ENCODE results near the gene MYRIP. TPM values are rescaled to one million over a fixed set of nuclear protein-coding genes. Genes with fewer than 3 reads are reported as not detected.

MYRIP gene
- polyA plus RNA-seq, 1 of the 3 experiments (the other 2 are of a cell fraction), result 1.2 TPM

DNA sequence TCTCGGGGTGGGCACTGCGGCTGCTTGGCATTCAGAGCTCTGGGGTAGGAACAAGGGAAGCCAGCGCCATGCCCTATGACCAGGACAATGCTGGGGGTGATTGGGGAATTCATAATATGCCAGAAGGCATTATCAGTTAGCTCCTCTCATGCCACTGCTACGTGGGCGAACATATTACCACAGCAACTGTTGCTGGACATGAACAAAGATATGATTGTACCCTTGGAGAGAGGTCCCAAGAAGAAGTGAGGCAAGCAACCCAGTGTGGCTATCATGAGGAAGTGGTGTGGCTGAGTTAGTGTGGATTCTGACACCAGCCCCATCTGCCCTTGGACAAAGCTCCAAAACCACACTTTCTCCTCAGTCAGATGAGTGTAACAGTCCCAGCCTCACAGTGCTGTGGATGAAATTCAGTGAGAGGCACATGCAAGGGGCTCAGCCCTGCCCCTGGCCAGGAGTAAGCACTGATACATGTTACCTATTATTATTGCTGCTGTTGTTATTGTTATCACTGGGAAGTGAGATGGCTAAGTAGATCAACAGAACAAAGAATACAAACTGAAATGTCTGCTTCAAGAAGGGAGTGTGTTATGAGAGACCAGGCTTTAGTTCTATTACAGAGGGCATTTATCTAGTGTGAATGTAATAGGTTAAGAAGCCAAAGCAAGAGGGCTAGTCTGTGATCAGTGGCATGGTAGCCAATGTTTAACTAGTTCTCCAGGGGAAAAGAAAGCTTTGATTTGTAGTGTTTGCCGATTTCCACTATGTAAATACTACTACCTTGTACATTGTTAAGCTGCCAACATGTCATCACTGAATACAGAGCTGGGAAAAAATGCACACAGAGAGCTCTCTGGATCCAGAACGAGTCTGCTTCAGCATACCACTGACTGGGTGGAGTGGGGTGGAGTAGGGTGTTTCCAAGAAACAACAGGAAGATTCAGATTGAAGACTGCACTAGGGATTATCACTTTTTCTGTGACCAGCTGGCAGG lies 277.8 kb downstream of the MYRIP start:
- Histone ChIP-seq H2AFZ (ENCODE audit: low read depth) (no peak overlapping the region), H3K79me2 (ENCODE audit: insufficient read depth) (no peaks in the 10 kb centered on the region), H3K9me2 (no peaks in the 10 kb centered on the region), H3K27me3 (ENCODE audit: insufficient read depth) (no peaks in the 10 kb centered on the region), H3K9me3 (no peaks in the 10 kb centered on the region), H4K20me1 (ENCODE audit: insufficient read depth) (no peaks in the 10 kb centered on the region), H3K4me1 (ENCODE audit: control insufficient read depth in 1 of 2, insufficient read depth in 2 of 2, low read depth in 1 of 2, low read length in 1 of 2) (peaks cover 0 to 3% of the 10 kb centered on the region in 2 experiments; a peak in 1 of 4 replicates), H3K36me3 (replicated peaks in 1 of 2; ENCODE audit: control insufficient read depth in 1 of 2, insufficient read depth in 2 of 2, low read length in 1 of 2) (no peaks in the 10 kb centered on the region), H3K4me3 (ENCODE audit: low read depth in 2 of 2, low read length in 1 of 2) (no peak overlapping the region), H3F3A (replicated peaks; ENCODE audit: insufficient read depth) (no peaks in the 10 kb centered on the region), H3K27ac (ENCODE audit: low read depth in 2 of 2, low read length in 1 of 2) (no peak overlapping the region), H3K9ac (no peak overlapping the region), H3K4me2 (no peak overlapping the region; the same call in 1 of the 2 replicates)
- ChIA-PET CTCF (interaction anchor here (0.9 kb wide), 1 partner anchor 30 kb away, joined by 4 read pairs; no protein-coding TSS in a partner anchor), POLR2A (no interaction called here)
- no peak for TF ChIP-seq EZH2phosphoT487 (IDR thresholded peaks at IDR 0.05; ENCODE audit: borderline replicate concordance, low read depth)
- no peak for TF ChIP-seq RAD21 (IDR thresholded peaks at IDR 0.05; ENCODE audit: low read length)
- no peak for TF ChIP-seq FOXJ3 (CRISPR knock-in tag; IDR thresholded peaks at IDR 0.05)
- TF ChIP-seq, protein P1, sequence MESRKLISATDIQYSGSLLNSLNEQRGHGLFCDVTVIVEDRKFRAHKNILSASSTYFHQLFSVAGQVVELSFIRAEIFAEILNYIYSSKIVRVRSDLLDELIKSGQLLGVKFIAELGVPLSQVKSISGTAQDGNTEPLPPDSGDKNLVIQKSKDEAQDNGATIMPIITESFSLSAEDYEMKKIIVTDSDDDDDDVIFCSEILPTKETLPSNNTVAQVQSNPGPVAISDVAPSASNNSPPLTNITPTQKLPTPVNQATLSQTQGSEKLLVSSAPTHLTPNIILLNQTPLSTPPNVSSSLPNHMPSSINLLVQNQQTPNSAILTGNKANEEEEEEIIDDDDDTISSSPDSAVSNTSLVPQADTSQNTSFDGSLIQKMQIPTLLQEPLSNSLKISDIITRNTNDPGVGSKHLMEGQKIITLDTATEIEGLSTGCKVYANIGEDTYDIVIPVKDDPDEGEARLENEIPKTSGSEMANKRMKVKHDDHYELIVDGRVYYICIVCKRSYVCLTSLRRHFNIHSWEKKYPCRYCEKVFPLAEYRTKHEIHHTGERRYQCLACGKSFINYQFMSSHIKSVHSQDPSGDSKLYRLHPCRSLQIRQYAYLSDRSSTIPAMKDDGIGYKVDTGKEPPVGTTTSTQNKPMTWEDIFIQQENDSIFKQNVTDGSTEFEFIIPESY (IDR thresholded peaks at IDR 0.05; ENCODE audit: borderline replicate concordance, low read depth), result no peak
- no peak for TF ChIP-seq SIN3A (IDR thresholded peaks at IDR 0.05; ENCODE audit: borderline replicate concordance, low read depth, low read length)
- TF ChIP-seq YY1 (IDR thresholded peaks at IDR 0.05; ENCODE audit: low read depth), result no peak
- 53% methylated on average over 4 of the region's 7 CpGs for WGBS (ENCODE audit: low lambda C conversion rate)
- DNase-seq, result no peak

- no peaks in the 10 kb centered on the region for H3K27me3 ChIP-seq (ENCODE audit: insufficient read depth)
- no peak overlapping the region for H3K4me3 ChIP-seq (ENCODE audit: low read depth in 2 of 2, low read length in 1 of 2)
- no peaks in the 10 kb centered on the region for H3K9me2 ChIP-seq
- H3K9me3 ChIP-seq, result no peaks in the 10 kb centered on the region
- ChIA-PET POLR2A (no interaction called here), CTCF (no interaction called here)
- no peak for DNase-seq
- no peaks in the 10 kb centered on the region for H3K36me3 ChIP-seq (replicated peaks in 1 of 2; ENCODE audit: control insufficient read depth in 1 of 2, insufficient read depth in 2 of 2, low read length in 1 of 2)
- peaks cover 0 to 3% of the 10 kb centered on the region in 2 experiments; a peak in 1 of 4 replicates for H3K4me1 ChIP-seq (ENCODE audit: control insufficient read depth in 1 of 2, insufficient read depth in 2 of 2, low read depth in 1 of 2, low read length in 1 of 2)
- WGBS (ENCODE audit: low lambda C conversion rate), result 91% methylated on average over 3 of the region's 3 CpGs
- no peaks in the 10 kb centered on the region for H3K79me2 ChIP-seq (ENCODE audit: insufficient read depth)
- no peak overlapping the region; the same call in 1 of the 2 replicates for H3K4me2 ChIP-seq
- no peak overlapping the region for H2AFZ ChIP-seq (ENCODE audit: low read depth)
- no peaks in the 10 kb centered on the region for H3F3A ChIP-seq (replicated peaks; ENCODE audit: insufficient read depth)
- H3K27ac ChIP-seq (ENCODE audit: low read depth in 2 of 2, low read length in 1 of 2), result no peak overlapping the region
- TF ChIP-seq GATA2 (CRISPR knock-in tag; IDR thresholded peaks at IDR 0.05) (no peak), YY1 (IDR thresholded peaks at IDR 0.05; ENCODE audit: low read depth) (no peak), FOXM1 (IDR thresholded peaks at IDR 0.05; ENCODE audit: low read depth) (no peak), MAX (IDR thresholded peaks at IDR 0.05; ENCODE audit: low read depth) (no peak)
- TF ChIP-seq, protein P1 (IDR thresholded peaks at IDR 0.05; ENCODE audit: borderline replicate concordance, low read depth), result no peak
- TF ChIP-seq, protein P2, sequence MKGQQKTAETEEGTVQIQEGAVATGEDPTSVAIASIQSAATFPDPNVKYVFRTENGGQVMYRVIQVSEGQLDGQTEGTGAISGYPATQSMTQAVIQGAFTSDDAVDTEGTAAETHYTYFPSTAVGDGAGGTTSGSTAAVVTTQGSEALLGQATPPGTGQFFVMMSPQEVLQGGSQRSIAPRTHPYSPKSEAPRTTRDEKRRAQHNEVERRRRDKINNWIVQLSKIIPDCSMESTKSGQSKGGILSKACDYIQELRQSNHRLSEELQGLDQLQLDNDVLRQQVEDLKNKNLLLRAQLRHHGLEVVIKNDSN (IDR thresholded peaks at IDR 0.05; ENCODE audit: borderline replicate concordance, low read depth), result no peak
- TF ChIP-seq, protein P3, sequence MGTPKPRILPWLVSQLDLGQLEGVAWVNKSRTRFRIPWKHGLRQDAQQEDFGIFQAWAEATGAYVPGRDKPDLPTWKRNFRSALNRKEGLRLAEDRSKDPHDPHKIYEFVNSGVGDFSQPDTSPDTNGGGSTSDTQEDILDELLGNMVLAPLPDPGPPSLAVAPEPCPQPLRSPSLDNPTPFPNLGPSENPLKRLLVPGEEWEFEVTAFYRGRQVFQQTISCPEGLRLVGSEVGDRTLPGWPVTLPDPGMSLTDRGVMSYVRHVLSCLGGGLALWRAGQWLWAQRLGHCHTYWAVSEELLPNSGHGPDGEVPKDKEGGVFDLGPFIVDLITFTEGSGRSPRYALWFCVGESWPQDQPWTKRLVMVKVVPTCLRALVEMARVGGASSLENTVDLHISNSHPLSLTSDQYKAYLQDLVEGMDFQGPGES (IDR thresholded peaks at IDR 0.05; ENCODE audit: low read depth, low read length), result no peak
- no peak overlapping the region for H3K9ac ChIP-seq
- H4K20me1 ChIP-seq (ENCODE audit: insufficient read depth), result no peaks in the 10 kb centered on the region
These were observed 279.2 kb downstream of the MYRIP start for GRCh38 chr3:40088527-40089170.

All from SK-N-SH (cell line).